ENCODE results near the gene TIRAP.

Gene TIRAP

DNA sequence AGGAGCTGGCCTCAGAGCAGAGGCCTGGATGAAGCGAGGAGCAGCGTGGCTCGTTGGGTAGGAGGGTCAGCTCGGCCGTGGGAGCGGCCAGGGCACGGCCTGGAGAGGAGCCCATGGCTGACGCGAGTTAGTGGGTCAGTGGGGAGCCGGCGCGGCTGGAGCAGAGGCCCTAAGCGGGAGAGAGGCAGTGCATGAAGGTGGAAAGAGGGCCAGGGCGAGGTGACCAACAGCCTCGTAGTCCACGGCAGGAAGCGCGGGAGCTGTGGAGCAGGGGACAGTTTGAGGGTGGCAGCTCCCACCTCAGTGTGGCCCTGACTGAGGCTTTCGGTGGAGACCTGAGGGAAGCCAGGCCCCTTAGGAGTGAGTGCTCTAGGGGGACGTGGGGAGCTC is 45.1 kb downstream of the TIRAP start:
- no peak for DNase-seq

DNA sequence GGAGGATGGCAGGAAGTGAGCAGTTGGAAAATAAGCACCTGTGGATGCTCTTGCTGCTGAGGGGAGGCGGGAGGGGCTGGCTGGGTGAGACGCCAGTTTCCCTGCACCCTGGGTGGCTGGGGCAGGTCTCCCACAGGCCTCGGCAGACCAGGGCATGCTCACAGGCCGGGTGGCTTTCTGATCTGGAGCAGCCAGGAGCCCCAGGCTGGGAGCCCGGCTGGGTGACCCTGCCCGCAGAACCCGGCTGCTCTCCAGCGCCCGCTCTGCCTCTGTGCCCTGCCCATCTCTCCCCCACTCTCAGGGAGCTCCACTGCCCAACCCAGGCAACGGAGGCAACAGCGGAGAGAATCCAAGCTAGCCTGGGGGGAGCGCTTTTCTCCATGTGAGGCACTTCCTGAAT is 45.6 kb downstream of the TIRAP start:
- no peak for DNase-seq

DNA sequence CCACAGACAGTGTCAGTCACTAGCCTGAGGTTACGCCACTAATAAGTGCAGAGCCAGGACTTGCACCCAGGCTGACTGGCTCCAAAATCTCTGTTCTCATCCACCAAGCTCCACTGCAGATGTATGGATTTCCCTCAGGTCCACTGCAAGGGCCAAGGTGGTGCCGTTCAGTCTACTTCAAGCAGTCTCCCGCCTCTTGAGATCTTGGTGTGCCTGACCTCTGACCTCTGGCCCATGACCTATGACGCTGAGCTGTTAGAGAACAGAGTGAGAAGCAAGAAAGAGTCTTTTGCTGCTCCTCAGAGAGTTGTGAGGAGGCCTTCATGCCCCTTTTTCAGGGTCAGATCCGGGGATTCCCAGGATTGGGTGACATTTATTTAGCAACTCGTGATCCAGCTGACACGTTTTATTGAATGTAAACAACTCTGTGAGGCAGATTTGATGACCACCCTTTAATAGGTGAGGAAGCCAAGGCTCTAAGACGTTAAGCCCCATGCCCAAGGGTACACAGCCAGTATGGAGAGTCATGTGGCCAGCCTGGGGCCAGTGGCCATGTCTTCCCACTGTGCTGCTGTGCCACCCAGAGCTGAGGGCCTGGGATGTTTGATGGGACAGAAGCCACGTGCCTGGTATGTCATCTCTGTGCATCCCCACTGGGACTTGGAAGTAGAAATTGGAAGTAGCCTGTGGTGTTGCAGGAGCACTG is 46.2 kb downstream of the TIRAP start:
- no peak for DNase-seq

DNA sequence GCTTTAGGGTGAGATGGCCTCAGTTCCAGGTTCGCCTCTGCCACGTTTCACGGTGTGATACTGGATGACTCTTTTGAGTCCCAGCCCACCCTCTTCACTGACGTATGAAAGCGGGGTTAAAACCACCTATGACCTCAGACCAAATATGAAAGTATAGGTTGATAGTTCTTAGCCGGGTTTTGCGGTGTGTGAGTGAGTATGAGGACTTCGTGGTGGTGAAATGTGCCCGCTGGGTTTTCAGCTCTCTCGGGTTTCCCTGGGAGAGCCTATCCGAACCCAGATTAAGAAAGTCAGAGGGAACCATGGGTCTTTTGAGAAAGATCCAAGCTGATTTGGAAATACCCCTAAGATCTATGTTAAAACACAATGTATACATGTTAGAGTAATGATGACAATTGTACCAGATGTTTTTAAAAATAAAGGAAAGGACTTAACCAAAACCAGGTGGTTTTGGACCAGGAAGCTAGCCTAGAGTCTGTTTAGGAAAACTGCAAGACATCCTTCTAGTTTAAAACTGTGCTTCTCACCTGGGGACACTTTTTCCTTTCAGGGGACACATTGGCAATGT is 46.8 kb downstream of the TIRAP start:
- no peak for DNase-seq

DNA sequence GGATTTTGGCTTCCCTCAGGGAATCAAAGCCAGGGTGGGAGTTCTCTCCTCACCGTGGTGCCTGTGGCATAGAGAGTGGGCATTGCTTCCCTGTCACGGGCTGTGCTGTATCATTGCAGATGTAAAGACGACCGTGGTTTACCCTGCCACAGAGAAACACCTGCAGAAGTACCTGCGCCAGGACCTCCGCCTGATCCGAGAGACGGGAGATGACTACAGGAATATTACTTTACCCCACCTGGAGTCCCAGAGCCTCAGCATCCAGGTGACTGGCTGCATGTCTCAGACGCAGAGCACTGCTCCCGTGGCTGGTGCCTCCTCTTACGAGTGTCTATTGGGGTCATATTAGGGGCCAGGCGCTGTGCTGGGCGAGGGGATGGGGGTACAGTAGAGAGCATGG is 48.4 kb downstream of the TIRAP start:
- no peak for DNase-seq

DNA sequence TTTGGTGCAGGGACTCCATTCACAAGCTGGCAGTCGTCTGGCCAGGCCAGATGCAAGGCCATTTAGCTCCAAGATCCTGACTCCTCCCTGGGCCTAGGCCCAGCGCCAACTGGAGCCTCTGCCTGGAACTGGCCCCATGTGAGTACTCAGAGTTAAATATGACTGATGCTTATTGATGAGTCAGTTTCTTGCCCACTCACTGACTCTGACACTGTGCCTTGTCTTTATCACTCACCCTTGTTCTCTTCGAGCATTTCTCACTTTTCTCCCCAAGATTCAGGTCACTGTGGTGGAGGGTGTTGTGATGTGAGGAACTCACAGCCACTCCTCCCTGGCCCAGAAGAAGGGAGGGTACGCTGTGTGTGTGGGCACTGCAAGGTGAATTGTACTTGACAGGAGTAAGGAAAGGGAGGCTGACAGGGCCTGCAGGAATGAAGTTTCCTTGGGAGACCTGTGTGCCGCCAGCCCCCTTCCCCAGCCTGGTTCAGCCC is 49.4 kb downstream of the TIRAP start:
- DNase-seq, result no peak

DNA sequence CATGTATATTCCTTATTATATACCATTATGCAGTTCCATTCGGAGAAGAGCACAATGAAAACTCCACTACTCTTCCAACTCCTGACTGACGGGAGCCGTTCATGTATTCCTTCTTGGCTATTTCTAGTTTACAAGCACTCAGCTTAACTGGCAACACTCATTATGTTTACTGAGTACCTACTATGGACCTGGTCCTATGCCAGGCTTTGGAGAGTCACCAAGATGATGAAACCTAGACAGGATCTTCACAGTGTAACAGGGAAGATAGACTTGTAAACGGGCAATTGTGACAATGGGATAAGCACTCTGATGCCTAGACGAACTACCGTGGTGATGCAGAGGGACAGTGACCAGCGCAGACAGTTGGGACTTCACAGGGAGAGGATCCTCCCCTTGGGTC is 50.2 kb downstream of the TIRAP start:
- DNase-seq, result no peak

DNA sequence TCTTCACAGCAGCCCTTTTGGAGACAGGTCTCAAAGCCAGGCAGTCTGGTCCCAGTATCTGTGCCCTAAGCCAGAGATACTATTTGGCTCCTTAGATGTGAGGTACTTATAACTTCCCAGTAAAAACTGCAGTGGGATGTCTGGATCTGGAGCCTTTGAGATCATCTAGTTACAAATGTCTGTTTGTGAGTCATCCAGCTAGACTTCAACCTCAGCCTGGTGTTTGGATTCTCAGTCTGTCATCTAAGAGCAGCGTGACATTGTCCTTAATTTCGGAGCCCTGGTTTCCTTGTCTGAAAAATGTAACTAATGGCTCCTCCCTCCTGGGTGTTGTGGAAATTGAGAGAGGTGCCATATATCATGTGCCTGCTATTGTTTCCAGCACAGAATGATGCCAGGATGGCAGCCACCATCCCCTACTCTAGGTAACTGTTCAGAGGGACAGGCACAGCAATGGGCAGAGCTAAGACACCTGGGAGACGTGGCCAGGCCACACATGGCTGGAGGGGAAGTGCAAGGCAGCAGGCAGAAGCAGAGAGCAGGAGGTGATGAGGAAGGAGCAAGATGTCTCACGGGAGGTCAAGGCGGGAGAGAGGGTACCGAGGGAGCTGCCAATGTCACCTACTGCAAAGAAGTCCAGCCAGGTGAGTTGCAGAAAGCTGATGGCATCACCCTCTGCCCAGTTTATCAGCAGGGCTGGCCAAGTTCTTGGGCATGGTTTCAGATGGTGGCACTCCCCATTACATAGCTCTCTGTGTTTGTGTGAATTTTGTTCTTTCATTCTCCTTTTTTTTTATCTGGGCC is 52.0 kb downstream of the TIRAP start:
- no peak for DNase-seq

DNA sequence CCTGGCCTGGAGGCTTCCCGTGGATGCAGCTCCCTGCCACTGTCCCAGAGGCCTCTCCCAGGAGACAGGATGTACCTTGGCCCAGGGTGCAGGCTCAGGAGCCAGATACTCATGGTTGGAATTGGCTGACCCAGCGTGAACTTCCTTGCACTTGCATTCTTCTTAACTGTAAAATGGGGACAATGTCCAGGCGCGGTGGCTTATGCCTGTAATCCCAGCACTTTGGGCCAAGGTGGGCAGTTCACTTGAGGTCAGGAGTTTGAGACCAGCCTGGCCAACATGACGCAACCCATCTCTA is 52.5 kb downstream of the TIRAP start:
- no peak for DNase-seq

DNA sequence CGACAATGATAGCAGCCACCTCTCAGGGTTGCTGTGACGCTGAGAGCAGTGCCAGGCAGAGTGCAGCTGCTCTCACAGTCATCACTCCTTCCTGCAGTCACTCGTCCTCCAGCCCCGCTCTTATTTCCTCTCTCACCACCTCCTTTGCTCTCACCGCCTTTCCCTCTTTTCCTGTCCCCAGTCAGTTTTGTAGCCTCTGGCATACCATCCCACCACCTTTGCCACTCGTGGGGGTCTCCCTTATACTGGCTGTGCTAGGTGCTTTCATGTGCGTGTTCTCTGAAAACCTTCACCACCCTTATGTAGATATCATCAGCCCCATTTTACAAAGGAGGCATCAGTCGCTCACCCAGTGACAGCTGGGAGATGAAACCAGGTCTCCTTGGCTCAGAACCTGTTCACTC is 53.2 kb downstream of the TIRAP start:
- no peak for DNase-seq

DNA sequence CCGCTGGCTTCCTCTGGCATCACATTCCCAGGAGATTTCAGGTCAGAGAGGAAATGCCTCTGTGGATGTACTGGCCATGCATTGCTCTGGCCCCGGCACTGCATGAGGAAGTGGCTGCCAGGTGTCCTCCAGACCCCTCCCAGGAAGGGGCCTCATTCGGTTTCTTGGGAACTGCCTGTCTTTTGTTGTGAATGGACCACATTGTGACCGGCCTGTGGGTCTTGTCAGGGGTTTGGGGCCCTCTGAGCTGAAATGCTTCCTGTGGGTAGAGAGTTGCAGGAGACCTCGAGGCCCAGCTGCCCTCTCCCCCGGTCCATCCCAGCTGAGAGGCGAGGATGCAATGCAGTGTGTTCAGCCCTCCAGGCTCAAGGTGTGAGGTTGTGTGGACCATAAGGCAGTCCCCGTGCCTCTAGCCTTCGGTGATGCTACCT is 53.8 kb downstream of the TIRAP start:
- no peak for DNase-seq

DNA sequence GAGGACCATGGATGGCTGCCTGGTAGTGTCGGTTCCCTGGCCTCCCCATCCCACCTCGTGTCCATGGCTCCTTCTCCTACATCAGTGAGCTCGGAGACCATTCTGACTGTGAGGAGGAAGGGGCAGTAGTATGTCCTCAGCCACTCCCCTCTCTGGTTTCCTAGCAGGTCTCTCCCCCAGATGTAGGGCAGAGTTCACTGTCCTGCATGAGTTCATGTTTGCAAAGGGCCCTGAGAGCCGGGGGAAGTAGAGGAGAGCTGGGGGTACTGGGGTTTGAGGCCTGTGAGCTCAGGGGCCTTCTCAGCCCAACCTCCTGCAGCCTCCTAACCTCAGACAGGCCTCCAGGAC is 54.2 kb downstream of the TIRAP start:
- no peak for DNase-seq

DNA sequence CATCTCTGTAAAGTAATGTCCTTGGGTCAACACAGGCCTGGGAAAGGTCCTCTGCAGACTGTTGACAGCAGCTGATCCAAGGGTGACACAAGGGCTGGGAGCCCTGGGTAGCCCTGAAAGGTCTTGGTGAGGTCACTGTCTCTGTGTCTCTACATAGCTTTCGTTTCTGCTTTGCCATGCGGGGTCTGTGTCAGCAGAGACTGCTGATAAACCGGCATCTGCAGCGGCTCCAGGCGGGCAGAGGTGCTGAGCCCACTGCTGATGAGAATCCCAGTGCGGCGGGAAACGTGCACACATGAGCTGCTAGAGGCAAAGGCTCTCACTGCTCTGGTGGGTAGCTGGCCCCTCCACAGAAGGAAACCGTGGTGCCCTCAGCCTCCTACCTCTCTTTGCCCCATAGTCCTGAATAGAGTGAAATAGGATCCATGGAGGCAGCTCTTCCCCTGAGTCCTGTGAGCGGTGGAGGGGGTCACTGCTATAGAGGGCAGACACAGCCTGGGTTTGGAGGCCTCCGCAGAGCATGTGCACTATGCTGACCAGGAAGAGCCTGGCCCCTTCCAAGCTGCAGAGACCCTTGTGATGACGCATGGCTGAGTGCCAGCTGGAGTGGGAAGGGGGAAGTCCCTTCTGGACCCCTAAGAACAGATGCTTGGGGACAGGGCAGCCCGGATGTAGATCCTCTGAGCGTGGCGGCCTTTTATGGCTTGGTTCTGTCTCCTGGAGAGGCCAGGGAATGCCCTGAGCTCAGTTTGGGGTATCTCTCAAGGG is 54.8 kb downstream of the TIRAP start:
- DNase-seq, result no peak

DNA sequence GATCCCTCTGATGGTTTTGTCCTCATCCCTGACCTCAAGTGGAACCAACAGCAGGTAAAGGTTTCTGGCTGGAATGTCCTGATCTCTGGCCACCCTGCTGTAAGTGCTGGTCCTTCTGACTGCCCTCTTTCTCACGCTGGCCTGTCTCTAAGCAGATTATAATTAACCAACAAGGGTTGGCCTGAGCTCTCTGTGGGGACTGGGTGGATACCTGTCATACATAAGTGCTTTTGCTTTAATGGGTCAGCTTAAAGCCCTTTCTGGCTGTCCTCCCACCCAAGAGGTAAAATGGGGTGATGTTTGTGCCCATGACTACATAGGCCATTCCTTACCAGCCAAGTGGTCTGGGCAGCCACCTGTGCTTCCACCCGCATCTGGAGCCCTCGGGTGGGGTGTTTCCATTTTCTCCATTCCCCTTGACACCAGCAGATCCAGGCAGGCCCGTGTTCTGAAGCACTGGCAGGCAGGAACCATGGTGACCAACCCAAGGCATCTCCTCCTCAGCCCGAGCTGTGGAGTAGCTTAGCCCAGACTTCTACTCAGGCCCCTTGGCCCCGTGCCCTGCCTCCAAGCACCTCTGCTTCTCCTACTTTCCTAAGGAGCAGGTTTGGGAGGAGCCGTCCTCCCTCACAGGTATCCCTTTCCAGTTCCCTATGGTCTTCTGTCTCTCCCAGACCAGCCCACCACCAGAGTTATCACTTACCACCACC is 55.6 kb downstream of the TIRAP start:
- DNase-seq, result no peak

DNA sequence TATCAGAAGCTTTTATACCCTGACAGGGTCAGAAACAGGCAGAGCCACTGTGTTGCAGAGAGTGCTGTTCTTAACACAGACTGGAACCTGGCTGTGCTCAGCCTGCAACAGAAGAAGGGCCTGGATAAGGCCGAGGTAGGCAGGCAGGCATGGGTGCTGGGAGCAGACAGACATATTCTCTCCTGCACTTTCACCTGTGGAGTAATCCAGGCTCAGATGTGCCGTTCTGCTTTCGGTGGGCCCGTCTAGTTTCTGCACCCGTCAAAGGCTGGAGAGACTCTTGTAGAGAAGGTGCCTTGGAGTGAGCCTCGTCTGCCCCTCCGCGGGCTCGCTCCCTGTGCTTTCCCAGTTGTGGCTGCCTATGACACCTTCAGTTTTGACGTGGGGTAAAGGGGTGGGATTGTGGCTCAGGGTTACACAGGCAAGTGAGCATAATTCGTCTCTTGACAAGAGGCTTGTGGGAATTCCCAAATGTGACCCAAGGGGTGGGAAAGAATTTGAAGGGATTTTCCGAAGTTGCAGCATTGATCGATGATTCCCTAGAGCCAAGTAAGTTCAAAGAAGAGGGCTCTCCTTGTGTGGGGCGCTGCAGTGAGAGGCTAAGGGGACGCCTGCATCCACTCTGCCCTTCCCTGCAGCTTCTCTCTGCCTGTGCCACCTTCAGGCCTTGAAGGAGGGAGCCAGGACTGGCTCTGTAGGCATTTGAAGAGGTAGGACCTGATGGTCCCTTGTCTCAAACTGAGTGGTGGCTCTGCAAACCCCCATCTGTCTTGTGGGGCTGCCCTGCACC is 56.4 kb downstream of the TIRAP start:
- no peak for DNase-seq

DNA sequence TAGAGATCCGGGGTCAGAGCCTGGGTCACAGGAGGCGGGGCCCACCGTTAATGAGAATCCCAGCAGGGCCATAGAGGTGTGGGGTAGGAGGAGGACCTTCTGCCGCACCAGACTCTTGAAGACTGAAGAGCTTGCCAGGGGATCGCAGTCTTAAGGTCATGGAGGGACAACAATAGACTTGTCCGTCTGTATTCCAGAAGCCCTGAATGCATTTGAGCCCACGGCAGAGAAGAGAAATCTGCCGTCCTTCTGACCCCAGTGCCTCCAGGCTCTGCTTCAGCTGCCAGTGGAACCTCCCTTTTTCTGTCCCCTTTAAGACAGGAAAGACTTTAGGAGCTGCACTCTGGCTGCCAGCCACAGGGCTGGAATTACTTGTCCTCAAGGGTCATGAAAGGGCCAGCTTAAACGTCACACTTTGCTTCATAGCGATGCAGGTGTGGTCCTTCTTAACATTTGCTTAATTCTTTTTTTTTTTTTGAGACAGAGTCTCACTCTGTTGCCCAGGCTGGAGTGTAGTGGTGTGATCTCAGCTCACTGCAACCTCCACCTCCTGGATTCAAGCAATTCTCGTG is 57.1 kb downstream of the TIRAP start:
- DNase-seq, result no peak

DNA sequence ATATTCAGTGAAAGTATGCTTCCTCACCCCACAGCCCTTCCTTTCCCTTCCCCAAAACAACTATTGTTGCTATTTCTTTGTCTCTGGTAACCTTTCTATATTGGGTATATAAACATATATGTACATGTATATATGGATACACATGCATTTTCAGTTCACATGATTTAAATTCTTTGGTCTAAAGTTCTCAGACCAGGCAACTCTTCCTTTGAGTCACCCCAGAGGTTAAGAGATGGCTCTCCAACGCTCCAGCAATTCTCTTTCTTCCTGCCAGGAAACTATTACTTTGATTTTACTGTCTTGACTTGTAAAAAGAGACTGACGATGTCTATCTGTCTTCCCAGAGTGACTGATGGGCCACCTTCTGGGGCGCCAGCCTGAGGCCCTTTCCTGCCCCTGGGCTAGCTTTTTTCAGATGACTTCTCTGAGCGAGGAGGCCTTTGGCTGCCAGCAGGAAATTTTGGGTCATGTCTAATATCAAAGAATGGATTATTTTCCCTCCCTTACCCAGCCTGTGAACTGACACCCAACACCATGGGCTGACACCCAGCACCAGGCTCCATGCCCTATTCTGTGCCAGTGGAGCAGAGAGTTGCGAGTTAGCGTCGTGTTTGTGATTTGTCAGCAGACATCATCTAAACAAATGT is 58.2 kb downstream of the TIRAP start:
- DNase-seq, result no peak

DNA sequence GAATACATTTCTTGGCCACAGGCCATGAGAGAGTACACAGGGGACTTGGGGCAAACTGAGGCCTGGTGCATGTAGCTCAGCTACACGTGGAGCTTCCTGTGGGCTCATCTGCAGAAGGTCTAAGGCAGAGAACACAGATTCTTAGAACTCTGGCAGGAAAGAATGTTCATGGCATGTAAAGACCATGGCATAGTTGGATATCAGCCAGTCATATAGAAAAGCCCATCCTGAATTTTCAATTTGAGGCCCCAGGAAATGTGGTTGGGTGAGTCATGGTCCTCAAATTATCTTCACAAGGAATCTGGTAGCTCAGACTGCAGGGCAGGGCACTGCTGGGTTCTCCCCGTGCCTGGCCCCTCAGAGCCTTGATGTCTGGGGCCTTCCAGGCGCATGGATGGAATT is 58.9 kb downstream of the TIRAP start:
- DNase-seq, result no peak

DNA sequence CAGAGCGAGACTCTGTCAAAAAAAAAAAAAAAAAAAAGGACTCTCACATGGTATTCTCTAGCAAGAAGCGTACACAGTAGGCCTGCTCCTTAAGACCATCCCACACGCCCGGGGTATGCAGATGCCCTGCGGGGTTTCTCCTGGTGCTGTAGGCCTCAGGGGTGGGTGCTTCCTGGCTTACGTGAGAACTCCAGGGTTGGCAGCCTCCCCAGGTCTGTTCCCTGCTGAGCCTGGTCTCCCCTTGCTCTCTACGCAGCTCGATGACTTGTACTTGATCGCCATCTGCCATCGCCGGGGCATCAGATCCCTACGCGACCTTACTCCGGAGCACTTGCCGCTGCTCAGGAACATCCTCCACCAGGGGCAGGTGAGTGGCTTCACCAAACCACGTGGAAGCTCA is 60.2 kb downstream of the TIRAP start:
- DNase-seq, result no peak
